Common myeloid progenitor, CD34-positive (primary cell): ENCODE results near the gene DCLRE1C. TPM values are rescaled to one million over a fixed set of nuclear protein-coding genes. Genes with fewer than 3 reads are reported as not detected.
"Not testable (repeated sequence)": the region's sequence is repeated elsewhere in the genome, so short reads cannot be mapped to it uniquely, and the experiment has no call there.

Experiments used
- CTCF ChIA-PET: fragments of 350-600 bp; sonication (Branson Sonifier 250); formaldehyde crosslinking; loops from one replicate; lab custom pipeline; 2021; ENCODE audit warnings: antibody characterized with exemption; lab: Charles Lee
- POLR2A ChIA-PET: fragments of 350-600 bp; sonication (Branson Sonifier 250); formaldehyde crosslinking; loops from one replicate; lab custom pipeline; 2021; ENCODE audit warnings: antibody characterized with exemption; lab: Charles Lee
- DNase-seq, 3 donors: peaks; one replicate each; pipeline versions ENCODE4 v3.0.0 to v3.0.0-alpha.2; 2013
- H3K27ac ChIP-seq, 2 experiments: 1 replicate in 1 of 2; 2 replicates in 1 of 2; pipeline ENCODE4 v1.7.0; 2013; ENCODE audit warnings: inconsistent platforms in 2 of 2, low read length in 2 of 2, mild to moderate bottlenecking in 2 of 2, low read depth in 1 of 2, moderate library complexity in 1 of 2; ENCODE audit not compliant: severe bottlenecking in 2 of 2, insufficient read depth in 1 of 2, poor library complexity in 1 of 2
- H3K27me3 ChIP-seq, 5 experiments: replicated peaks in 2 of 5; 1 replicate in 3 of 5; 2 replicates in 2 of 5; pipeline versions ENCODE4 v1.6.1 to v1.7.0; 2013; ENCODE audit warnings: low read length in 4 of 5, mild to moderate bottlenecking in 2 of 5, moderate library complexity in 2 of 5, inconsistent platforms in 1 of 5; ENCODE audit not compliant: insufficient read depth in 5 of 5, control insufficient read depth in 4 of 5
- H3K36me3 ChIP-seq, 4 experiments: 1 replicate in 2 of 4; 2 replicates in 2 of 4; pipeline versions ENCODE4 v1.6.1 to v1.7.0; 2013; ENCODE audit warnings: low read length in 3 of 4, control low read depth in 1 of 4, mild to moderate bottlenecking in 1 of 4; ENCODE audit not compliant: control insufficient read depth in 4 of 4, insufficient read depth in 4 of 4
- H3K4me1 ChIP-seq, 4 experiments: 1 replicate in 3 of 4; 2 replicates in 1 of 4; pipeline versions ENCODE4 v1.6.1 to v1.7.1; 2013; ENCODE audit warnings: low read length in 3 of 4, mild to moderate bottlenecking in 3 of 4, control low read depth in 1 of 4, inconsistent platforms in 1 of 4, moderate library complexity in 1 of 4; ENCODE audit not compliant: control insufficient read depth in 4 of 4, insufficient read depth in 4 of 4; ENCODE audit errors: control extremely low read depth in 1 of 4
- H3K4me3 ChIP-seq, 7 experiments: 1 replicate in 4 of 7; 2 replicates in 3 of 7; pipeline versions ENCODE4 v1.5.1 to v1.7.0; 2013; ENCODE audit warnings: mild to moderate bottlenecking in 7 of 7, low read length in 6 of 7, moderate library complexity in 6 of 7, inconsistent platforms in 2 of 7, low read depth in 2 of 7, control low read depth in 1 of 7; ENCODE audit not compliant: insufficient read depth in 4 of 7, control insufficient read depth in 1 of 7; ENCODE audit errors: extremely low read depth in 1 of 7
- H3K9me3 ChIP-seq, 5 experiments: 1 replicate in 4 of 5; 2 replicates in 1 of 5; pipeline versions ENCODE4 v1.6.1 to v1.7.1; 2013; ENCODE audit warnings: low read length in 4 of 5, mild to moderate bottlenecking in 2 of 5, inconsistent platforms in 1 of 5, low read depth in 1 of 5, moderate library complexity in 1 of 5; ENCODE audit not compliant: control insufficient read depth in 4 of 5, insufficient read depth in 2 of 5; ENCODE audit errors: control extremely low read depth in 1 of 5
- WGBS: methylation state at CpG from one replicate; pipeline ENCODE4 v1.1.5; 2013; ENCODE audit not compliant: insufficient coverage; 5-methylcytosine and 5-hydroxymethylcytosine counted together
- polyA plus RNA-seq: library from polyadenylated mRNA; unstranded; fragments of 120-200 nt; gene quantifications from one replicate; pipeline ENCODE4 v1.2.1, GENCODE V29; 2013

DCLRE1C gene
- 21.7 TPM for polyA plus RNA-seq

DNA sequence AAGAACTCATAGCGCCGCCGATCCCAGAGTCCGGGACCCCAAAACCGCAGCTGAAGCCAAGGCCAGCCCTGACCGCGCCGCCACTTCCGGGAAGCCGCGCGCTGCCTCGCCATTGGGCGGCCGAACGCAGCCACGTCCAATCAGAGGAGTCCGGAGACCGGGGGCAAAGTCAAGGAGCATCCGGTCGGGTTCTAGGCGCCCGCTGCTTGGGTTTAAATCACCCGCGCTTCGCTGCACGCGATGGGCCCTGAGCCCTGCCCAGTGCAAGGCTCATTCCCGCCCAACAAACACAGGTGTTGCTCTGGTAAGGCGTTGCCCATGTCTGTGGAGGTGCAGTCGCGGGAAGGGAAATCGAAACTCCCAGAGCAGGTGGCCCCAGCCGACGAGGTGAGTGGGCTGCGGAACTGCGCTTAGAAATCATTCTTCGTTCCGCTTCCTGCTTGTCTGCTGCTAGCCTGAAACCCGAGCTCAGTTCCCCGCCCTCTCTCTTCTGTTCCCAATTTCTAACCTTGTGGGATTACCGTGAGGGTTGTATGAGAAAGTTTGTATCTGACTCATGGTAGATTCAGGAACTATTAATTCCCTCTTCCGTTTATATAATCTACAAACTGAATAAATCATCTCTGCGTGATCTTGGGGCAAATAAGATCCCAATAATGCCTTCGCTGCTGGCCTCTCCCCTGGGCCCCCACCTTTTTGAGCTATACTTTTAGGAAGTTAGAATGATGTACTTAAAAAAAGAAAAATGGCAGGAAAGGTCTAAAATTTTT lies at the start of gene DCLRE1C:
Gene DCLRE1C (minus strand): TSS at position 96 of the 770 bp plus-strand sequence. CDS start 86 bp downstream, at position 10.
- no peaks in the 10 kb centered on the region for H3K27me3 ChIP-seq
- peak within 1 kb of the TSS; percentile 53 to 82 for H3K27ac ChIP-seq
- 0% methylated on average over 38 of the region's 45 CpGs for WGBS
- H3K4me3 ChIP-seq, result peak within 1 kb of the TSS; percentile 81 to 92 (median 88)
- ChIA-PET POLR2A (interaction anchor here (0.9 kb wide), 1 partner anchor 76 kb away, joined by 3 read pairs; no protein-coding TSS in a partner anchor), CTCF (interaction anchor here (0.7 to 1.3 kb wide), 2 partner anchors 18 to 21 kb away, joined by 3 read pairs; no protein-coding TSS in a partner anchor)
- no peaks in the 10 kb centered on the region for H3K9me3 ChIP-seq
- peaks cover 23 to 56% (median 45%) of the 10 kb centered on the region in 4 experiments for H3K4me1 ChIP-seq
- peak; percentile 80 to 90 (median 86) for DNase-seq
- H3K36me3 ChIP-seq, result peaks cover 0 to 10% (median 4%) of the 10 kb centered on the region in 4 experiments

DNA sequence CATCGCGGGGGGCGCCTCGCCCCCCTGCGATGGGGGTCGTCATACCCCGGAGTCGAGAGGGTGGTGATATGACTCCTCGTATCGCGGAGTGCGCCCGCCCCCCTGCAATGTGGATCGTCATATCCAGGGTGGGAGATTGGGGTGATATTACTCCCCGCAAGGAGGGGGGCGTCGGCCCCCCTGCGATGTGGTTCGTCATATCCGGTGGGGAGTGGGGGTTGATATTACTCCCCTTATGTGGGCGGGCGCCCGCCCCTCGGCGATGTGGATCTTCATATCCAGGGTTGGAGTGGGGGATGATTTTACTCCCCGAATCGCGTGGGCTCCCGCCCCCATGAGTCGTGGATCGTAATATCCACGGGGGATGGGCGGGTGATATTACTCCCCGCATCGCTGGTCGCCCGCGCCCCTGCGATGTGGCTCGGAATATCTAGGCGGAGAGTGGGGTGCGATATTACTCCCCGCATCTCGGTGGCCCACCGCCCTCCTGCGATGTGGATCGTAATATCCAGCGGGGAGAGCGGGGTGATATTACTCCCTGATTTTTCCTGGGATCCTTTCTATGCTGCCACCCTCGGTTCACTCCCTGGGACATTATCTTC lies 42.2 kb upstream of the DCLRE1C start:
- DNase-seq, result peak in 1 of 3 donors; percentile 33
- WGBS, result 67% methylated on average over 46 of the region's 50 CpGs
- Histone ChIP-seq H3K4me3 (peak overlapping the region in 1 of 7 experiments; percentile 41), H3K27me3 (peaks cover 0 to 8% (median 1%) of the 10 kb centered on the region in 5 experiments), H3K36me3 (no peaks in the 10 kb centered on the region), H3K9me3 (peaks cover 0 to 5% (median 0%) of the 10 kb centered on the region in 5 experiments), H3K4me1 (no peaks in the 10 kb centered on the region), H3K27ac (no peak overlapping the region)
- ChIA-PET CTCF (no interaction called here), POLR2A (no interaction called here)

DNA sequence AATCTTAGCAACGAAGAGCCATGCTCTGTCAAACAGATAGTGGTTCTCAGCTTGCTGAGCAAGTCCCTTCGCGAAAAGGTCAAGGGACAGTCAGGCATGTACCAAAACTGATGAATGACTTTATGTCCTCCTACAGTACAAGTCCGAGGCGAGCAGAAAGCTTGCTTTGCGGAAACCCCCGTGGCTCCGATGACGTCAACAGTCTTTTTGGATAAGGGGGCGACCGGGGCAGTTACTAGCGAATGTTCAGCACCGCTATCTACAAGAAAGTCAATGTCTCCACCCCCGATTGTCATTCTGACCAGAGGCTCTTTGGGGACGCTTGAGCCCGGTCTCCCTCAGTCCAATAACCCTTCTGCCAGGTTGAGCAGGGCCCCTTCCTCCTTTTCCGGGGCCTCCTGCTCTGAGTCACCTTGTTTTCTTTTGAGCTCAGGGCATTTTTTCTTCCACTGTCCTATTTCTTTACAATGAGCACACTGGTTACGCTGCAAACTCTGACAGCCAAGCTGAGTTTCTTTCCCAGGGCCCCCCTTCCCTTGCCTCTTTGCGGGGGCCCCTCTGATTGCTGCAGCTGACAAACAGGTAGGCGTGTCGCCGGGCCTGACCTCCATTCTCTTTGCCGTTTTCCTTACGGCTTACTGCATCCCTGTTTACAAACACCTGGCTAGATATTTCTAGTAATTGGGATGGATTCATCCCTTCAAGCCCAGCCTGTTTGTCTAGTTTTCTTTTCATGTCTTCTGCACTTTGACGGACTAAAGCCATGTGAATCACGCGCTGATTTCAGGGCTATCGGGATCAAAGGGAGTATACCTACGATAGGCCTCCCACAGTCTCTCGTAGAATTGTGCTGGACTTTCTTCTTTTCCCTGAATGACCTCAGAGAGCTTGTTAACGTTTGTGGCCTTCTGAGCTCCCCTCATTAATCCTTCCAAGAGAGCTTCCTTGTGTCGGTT lies 39.9 kb upstream of the DCLRE1C start:
- CTCF ChIA-PET, H3K4me1 ChIP-seq, H3K27ac ChIP-seq, H3K4me3 ChIP-seq, H3K27me3 ChIP-seq, H3K36me3 ChIP-seq, H3K9me3 ChIP-seq, POLR2A ChIA-PET, DNase-seq: not testable (repeated sequence)
- 89% methylated on average over 26 of the region's 32 CpGs for WGBS

DNA sequence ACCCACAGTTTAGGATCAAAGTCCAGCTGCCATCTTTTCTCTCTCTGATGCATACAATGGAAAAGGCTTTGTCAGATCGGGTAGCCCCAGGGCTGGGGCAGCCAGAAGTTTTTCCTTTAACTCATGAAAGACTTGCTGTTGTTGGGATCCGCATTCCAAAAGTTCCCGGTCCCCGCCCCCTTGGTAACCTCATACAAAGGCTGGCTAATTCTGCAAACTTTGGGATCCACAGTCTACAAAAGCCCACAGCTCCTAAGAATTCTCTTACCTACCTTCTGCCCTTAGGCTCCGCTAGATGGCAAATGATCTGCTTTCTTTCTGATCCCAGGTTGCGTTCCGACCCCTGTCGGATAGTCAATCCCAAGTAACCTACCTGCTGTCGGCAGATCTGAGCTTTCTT lies 38.4 kb upstream of the DCLRE1C start:
- H3K27me3 ChIP-seq, H3K36me3 ChIP-seq, H3K9me3 ChIP-seq, POLR2A ChIA-PET, H3K27ac ChIP-seq, DNase-seq, H3K4me3 ChIP-seq, CTCF ChIA-PET, H3K4me1 ChIP-seq: not testable (repeated sequence)
- 98% methylated on average over 6 of the region's 9 CpGs for WGBS

DNA sequence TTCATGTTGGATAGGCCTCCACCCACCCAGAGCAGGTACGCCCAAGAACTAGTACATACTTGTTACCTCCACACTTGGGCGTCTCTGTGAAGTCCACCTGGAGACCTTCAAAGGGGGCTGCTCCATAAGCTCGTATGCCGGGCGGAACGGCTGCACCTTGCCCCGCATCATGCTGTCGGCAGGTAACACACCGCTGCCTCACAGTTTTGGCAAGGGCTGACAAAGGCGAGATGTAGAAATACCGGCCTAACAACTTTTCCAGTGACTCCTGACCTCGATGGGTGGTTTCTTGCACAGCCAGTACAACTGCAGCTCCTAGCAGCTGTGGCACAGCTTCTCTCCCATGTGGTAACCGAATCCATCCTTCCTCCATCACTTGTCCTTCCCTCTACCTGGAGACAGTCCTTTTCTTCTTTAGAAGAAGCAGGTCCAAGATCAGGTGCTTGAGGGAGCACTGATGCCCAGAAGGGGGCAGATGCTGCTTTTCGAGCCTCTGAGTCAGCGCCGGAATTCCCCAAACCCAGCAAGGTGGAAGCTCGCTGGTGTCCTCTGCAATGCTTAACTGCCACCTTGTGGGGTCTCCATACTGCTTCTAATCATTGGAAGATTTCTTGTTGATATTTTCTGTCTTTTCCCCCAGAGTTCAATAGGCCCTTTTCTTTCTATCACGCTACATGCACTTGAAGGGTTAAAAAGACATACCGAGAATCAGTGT lies 37.3 kb upstream of the DCLRE1C start:
- peak; percentile 25 to 75 (median 70) for DNase-seq
- 59% methylated on average over 12 of the region's 19 CpGs for WGBS
- POLR2A ChIA-PET, H3K4me1 ChIP-seq, H3K27ac ChIP-seq, CTCF ChIA-PET, H3K36me3 ChIP-seq, H3K9me3 ChIP-seq, H3K27me3 ChIP-seq, H3K4me3 ChIP-seq: not testable (repeated sequence)

DNA sequence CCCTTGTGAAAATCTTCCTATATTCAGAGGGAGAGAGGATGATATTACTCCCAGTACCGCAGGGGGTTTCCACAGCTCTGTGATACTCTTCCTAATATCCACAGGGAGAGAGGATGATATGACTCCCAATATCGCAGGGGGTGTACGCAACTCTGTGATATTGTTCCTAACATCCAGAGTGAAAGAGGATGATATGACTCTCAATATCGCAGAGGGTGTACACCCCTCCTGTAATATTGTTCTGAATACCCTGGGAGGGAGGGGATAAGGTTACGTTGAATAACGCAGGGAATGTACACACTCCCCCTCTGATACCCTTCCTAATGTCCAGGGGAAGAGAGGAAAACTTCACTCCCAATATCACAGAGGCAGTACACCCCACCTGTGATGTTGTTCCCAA lies 35.7 kb upstream of the DCLRE1C start:
- H3K9me3 ChIP-seq, CTCF ChIA-PET, H3K4me3 ChIP-seq, H3K27me3 ChIP-seq, H3K27ac ChIP-seq, H3K36me3 ChIP-seq, POLR2A ChIA-PET, H3K4me1 ChIP-seq, DNase-seq: not testable (repeated sequence)
- no CpG with 5 or more reads among the region's 6 CpGs for WGBS
